Astrocyte of the hippocampus (primary cell): ENCODE measurements around the gene LGALS9.
"Not testable (repeated sequence)": the region's sequence is repeated elsewhere in the genome, so short reads cannot be mapped to it uniquely, and the experiment has no call there.

Experiments
- DNase-seq: peaks from one replicate; pipeline ENCODE4 v3.0.0; 2011; ENCODE audit warnings: low read depth, low spot score

LGALS9 gene

DNA sequence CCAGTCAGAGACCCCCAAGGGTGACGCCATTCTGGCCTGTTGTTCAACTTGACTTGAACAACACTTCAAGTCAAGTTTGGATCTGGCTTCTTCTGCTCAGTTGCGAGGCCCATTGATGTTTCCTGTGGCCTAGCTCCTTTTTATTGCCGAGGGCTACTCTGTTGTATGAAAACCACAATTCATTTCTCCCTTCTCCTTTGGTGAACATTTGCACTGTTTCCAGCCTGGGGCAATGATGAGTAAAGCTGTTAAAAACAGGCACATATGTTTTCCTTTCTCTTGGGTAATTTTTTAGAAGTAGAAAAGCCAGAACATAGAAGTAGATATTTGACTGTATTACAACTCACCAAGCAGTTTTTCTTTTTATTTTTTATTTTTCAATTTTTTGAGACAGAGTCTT lies 1.7 kb upstream of the LGALS9 start:
- peak; percentile 22 for DNase-seq

DNA sequence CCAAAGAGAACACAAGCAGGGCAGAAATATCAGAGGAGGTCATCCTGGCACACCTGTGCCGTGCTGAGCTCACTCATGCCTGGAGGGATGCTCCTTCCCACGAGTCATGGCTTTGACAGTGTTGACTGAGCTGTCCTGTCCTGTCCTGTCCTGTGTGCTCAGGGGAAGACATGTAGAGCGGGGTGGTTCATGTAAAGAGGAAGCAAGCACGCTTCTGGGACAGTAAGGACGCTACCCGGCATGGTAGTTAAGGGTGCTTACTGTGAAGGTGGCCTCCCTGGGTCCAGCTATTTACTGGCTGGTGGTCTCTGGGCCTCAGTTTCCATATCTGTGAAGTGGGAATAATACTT lies 398 bp downstream of the LGALS9 start:
- no peak for DNase-seq

GRCh38 chr17:27631897-27632725 lies 1.1 kb downstream of the LGALS9 start:
- no peak for DNase-seq

DNA sequence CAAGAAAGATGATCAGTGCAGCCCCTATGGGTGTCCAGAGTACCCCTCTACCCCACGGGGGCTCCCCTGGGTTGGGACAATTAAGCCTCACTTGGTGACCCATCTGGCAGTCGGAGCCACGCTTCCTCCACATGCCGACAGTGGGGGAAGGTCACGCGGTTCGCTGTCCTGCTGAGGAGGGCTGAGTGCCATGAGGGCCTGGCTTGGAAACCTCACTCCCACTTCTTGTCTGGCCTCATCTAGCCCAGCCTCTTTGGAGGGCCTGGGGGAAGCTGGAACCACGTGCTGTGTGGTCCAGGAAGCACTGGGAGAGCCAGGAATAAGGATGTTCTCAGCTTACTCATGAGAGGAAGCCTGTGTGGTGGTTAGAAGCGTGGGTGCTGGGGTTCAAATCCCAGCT lies 1.8 kb downstream of the LGALS9 start:
- DNase-seq = peak; percentile 20

DNA sequence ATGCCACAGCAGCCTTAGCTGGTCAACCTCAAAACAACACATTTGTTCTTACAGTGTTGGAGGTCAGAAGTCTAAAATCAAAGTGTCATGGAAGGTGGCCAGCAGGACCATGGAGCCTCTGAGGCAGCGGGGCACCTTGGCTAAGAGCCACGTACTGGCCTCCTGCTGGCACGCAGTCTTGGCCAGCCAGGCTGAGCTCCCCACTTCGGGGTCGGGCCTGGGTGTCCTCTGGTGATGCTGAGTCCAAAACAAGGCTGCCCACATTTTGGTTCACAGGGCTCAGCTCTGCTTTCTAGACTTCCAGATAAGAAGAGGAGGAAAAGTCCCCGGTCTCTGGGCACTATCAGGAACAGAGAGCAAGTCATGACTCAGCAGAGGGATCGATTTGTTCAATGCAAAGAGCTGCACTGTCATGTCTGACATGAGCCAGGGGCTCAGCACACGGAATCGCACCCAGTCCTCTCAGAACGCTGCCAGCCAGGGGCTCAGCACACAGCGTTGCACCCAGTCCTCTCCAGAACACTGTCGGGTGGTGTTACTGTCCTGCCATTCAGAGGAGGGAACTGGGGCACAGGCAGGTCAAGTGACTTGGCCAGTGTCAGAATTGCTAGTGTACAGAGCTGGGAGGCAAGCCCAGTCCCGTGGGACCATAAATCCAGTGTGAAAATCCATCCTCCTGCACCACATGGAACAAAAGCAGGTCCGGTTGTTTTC lies 2.5 kb downstream of the LGALS9 start:
- no peak for DNase-seq

- DNase-seq = no peak
Observed at GRCh38 chr17:27634026-27634335, 3.0 kb downstream of the LGALS9 start.

- DNase-seq = no peak
Observed at GRCh38 chr17:27634776-27635175, 3.8 kb downstream of the LGALS9 start.

- DNase-seq = no peak
Observed at GRCh38 chr17:27635275-27635823, 4.4 kb downstream of the LGALS9 start.

- not testable (repeated sequence) for DNase-seq
Observed at GRCh38 chr17:27636005-27636520, 5.1 kb downstream of the LGALS9 start.

DNA sequence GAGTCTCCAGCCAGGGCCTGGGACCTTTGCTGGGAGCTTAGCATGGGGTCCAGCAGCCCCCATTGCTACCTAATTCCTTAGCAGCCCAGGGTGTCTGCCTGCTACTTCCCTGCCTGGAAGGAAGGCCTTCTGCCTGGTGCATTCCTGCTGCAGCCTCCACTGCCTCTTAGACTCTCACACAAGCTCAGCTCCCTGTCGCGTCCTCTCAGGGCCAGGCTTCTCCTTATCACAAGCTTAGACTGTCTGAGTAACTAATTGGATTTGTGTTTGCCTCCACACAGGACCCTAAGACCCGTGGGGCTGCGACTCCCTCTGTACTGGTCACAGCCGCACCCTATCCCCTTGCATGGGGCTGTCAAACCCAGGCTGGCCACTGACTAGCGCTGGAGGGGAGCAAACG lies 6.8 kb downstream of the LGALS9 start:
- not testable (repeated sequence) for DNase-seq

GRCh38 chr17:27638415-27638914 lies 7.5 kb downstream of the LGALS9 start:
- DNase-seq = not testable (repeated sequence)

DNA sequence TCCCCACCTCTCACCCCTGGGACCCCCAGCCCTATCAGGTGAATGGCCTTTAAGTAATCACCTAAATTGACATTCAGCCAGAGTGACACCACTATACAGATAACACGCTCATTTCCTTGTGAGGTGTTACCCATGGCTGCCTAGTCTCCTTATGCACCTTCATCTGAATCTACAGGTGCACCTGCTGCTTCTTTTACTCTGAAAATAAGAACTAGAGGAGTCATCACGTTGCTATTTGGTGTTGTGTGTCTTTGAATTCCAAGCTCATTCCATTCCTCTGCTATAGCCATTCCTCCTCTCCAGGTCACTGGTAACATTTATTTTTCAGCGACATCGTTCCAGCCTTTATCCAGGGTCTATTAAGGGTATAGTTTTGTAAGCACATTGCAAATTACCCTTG lies 9.8 kb downstream of the LGALS9 start:
- no peak for DNase-seq

DNA sequence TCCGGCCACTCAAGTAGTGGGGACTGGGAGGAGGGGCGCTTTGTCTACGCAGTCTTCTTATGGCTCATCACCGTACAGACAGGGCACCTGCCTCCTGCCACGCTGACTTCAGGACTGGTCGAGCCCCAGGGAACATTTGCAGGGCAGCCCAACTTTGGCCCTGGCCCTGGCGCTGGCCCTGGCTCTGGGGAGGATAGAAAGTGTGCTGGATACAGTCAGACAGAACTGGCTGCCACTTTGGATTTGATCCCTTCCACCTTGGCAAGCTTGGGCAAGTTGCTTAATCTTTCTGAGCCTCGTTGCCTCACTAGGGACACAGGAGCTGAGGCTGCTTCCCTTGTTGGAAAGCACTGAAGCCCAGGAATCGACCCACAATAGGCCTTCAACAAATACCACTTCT lies 13.6 kb downstream of the LGALS9 start:
- DNase-seq = no peak

DNA sequence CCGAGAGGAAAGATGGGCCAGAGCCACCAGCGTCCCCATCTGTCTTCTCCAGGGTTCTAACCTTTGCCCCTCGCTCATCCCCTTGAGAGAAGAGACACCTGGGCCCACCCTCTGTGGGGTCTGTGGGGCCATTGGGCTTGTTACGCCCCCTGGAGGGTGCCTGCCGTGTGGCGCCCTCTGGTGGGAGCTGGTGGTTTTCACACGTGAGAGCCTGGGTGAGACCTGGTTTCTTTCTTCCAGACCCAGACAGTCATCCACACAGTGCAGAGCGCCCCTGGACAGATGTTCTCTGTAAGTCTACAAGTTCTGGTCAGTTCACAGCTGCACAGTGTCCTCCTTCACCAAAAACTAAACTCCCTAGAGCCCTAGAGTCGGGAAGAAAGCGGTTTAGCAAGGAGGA lies 14.6 kb downstream of the LGALS9 start:
- DNase-seq = not testable (repeated sequence)

- no peak for DNase-seq
Observed at GRCh38 chr17:27646232-27646631, 15.2 kb downstream of the LGALS9 start.

DNA sequence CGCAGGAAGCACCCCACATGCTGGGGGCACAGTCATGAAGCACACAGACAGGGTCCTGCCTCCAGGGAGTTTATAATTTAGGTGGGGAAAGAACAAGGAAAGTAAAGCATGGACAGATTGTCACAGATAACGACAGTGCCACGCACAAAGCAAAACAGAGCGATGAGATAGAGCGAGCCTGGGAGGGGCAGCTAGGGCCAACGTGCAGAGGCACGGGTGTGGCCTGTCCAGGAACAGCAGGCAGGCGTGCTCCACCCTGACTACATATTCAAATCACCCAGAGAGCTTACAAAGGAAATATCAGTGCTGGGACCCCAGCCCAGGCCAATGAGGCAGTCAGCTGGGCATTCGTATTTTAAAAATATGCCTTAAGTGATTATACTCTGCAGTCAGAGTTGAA lies 16.8 kb downstream of the LGALS9 start:
- DNase-seq = no peak

- not testable (repeated sequence) for DNase-seq
Observed at GRCh38 chr17:27649111-27649571, 18.2 kb downstream of the LGALS9 start.

DNA sequence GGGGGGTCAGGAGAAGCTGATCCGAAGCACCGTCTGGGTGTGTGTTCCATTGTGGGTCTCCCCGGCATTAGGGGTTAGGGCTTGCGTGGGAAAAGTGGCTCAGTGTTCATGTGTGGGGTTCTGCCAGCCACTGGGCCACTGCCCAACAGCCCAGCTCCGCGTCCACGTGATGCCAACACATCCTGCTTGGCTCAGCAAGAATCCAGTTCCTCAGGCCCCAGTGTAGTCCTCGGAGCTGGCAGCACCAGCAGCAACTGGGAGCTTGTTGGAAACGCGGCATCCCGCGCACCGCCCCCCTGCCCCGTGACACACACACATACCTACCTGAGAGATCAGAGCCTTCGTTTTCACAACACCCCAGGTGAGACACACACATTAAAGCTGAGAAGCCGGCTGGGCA lies 18.9 kb downstream of the LGALS9 start:
- DNase-seq = no peak

GRCh38 chr17:27650836-27651235 lies 19.8 kb downstream of the LGALS9 start:
- DNase-seq = no peak

GRCh38 chr17:27651411-27652345 lies 20.7 kb downstream of the LGALS9 start:
- DNase-seq = peak; percentile 61

DNA sequence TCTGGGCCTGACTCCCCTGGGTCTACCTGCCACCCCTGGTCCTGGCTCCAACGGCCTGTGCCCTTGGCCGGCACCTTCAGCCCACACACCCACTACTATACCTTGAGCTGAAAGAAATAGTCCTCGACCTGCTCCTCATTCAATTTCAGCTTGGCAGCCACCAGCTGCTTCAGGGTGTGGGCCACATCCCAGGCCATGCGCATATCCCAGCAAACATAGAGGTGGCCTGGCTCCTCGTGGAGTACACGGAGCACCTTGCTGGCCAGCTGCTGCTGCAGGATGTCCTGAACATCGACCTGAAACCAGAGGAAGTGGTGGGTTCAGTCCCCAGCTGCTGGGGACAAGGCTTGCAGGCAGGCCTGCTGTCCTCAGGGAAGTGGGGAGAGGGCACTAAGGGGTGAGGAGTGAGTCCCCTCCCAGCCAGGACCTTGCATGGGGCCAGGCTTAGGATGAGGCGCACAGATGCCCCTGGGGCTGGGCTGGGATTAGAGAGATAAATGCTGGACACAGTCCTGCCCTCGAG lies 22.5 kb downstream of the LGALS9 start:
- DNase-seq = not testable (repeated sequence)
